Measurements from ENCODE around the gene FCSK.
A peak's percentile ranks its signal among the peaks of the same experiment; 100 is the strongest.
"Not testable (repeated sequence)": the region's sequence is repeated elsewhere in the genome, so short reads cannot be mapped to it uniquely, and the experiment has no call there.

Gene FCSK

DNA sequence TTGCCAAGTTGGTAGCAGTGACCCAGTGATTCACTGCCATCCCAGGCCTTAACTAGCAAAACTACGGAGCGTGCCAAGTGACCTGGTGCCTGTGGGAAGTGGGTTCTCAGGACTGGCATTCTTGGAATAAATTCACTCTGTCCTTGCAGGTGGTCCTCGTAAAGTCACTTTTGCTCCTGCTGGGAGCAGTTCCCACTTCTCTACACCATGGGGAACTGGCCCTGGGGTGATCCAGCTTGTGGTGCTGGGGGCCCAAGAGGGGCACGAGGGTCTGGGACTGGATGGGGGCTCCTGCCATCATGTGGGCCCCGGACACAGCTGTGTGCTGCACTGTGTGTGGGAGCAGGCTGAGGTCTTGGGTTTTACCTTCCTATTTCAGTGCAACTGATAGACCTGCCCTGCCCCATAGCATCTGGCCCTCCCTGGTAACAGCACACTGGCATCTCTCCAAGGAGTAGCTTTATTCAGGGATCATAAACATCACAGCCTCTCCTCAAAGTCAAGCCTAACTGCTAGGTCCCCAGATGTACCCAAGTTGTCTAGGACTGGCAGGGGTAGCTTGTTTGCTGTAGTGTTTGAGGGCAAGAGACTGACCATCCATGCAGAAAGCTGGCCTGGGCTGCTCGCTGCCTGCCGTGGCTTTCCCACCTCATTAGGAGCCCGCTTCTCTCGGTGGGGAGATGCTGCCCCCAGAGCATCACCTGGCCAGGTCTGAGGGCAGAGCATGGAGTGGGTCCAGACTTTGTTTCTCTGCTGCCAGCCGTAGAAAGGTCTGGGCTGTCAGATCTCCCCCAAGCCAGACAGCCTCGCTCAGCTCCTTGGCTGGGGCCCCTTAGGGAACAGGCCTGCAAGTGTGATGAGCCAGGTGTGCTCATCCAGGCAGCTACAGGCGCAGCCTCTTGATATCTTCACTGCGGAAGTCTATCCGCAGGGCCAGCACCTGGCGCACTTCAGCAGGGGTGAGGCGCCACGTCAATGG, 26.0 kb downstream of the FCSK start:
- no peak for DNase-seq

GRCh38 chr16:70481929-70482536, 27.6 kb downstream of the FCSK start:
- no peak for DNase-seq

DNA sequence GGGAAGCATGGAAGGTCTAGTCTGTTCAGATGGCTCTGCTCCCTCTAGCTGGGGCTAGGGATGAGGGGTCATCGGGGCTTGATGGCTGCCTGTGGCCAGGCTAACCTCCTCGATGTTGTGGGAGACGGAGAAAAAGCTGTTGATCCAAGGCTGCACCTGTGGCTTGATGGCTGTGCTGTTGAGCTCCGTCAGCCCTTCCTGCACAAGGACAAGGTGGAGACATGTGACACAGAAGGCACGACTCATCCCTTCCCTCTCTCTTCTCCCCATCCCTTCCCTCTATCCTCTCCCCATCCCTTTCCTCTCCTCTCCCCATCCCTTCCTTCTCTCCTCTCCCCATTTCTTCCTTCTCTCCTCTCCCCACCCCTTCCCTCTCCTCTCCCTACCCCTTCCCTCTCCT, 28.2 kb downstream of the FCSK start:
- DNase-seq: no peak

DNA sequence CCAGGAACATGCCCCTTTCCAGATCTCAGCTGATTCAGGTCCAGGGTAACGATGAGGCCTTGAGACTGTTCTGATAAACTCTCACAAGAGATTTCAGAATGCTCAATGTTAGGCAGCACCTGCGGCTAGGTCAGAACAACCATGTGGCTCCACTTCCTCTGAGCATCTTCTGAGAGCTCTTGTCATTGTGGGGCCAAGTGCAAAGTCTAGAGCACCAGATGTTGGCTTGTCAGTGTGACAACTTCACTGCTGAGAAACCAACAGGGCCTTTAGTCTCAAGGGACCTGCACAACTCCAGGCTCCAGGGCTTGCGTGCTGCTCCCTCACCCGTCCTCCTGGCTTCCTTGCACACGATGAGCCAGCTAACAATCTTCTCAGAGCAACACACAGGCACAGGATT, 29.0 kb downstream of the FCSK start:
- DNase-seq: no peak

GRCh38 chr16:70484867-70485266, 30.5 kb downstream of the FCSK start:
- DNase-seq: no peak

DNA sequence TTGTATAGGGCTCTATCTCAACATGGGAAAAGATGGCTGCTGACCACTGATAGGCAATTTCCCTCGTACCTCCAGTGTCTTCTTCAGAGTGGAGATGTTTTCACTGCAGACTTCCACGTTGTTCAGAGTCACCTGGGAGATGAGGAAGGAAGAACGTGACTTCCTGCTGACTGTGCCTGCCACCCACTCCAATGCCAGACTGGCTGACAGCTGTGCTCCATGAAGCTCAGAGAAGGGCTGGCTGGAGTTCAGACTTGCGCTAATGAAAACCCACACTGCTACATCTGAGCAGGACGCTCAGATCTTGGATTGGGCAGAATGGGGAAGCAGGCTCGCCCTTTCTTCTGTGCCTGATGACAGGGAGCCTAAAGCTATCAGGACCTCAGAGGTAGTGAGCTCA, 35.9 kb downstream of the FCSK start:
- DNase-seq: peak; percentile 74 to 89

- peak; percentile 44 to 72 for DNase-seq
These were observed 39.4 kb downstream of the FCSK start for GRCh38 chr16:70493802-70494201.

DNA sequence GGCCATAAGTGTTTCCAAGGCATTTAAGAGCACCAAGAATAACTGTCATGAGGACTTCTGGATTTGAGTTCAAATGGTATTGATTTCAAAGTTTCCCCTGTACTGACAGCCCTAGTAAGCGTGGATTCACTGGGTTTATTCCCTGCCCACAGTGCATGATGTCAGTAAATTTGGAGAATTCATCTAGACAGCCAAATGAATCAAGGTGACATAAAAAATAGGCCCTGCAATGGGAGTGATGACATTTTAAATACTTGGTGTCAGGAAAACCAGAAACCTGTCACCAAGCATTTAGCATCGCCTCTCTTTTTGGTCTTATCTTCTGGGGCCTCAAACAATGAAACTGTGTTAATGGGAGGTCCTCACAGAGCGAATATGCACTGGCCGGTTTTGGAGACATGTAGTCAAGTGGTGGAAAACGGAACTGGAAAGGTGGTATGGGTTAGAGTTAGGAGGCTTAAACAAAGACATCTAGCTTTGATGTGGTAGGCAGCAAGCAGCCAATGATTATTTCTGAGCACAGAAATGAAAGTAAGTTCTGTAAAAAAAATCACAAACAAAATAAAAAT, 39.9 kb downstream of the FCSK start:
- no peak for DNase-seq

DNA sequence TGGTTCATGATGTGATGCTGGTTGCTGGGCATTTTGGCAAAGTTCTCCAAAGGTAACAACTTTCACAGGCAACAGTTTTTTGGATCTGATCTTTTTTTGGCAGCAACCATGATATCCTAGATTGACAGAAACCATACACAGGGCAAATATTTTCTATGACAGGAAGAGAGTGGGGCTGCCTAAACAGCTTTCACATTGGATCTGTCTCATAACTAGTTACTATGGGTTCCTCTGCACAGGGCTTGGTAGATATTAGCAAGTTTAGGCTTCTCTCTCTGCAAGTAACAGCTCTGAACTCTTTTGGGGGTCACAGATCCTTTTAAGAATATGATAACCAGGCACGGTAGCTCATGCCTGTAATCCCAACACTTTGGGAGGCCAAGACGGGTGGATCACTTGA, 40.4 kb downstream of the FCSK start:
- DNase-seq: no peak

DNA sequence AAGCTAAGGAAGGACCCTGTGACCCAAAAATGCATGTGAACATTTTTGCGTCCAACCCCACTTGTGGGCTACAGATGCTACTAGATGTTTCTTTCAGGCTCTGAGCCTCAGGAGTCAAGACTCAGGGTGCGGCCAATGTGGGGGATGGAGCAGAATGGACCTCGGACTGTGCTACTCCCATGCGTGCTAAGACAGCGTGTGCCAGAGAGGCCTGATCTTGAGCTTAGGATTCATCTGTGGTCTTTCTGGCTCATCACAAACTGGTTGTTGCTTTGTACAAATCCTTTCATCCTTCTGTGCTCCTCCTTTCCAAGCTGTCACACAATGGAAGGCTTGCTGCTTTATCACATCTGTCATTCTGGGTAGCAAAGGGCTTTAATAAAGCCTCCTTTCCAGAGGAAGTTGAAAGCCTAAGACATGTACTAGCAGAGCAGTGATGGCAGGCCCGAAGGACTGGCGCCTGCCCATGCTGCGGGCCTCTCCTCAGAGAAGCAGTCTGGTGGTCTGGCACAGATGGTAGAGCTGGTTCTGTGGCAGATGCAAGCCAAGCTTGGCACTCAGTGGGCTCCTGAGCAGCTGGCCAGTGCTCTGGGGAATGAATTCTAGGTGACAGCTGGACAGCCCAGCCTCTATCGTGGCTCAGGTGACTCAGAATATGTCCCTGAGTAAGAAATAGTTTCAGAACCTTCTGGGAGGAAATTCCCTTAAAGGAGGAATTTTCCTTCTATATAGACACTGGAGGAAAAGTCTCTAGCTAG, 41.2 kb downstream of the FCSK start:
- no peak for DNase-seq

- DNase-seq: no peak
These were observed 42.1 kb downstream of the FCSK start for GRCh38 chr16:70496513-70496912.

DNA sequence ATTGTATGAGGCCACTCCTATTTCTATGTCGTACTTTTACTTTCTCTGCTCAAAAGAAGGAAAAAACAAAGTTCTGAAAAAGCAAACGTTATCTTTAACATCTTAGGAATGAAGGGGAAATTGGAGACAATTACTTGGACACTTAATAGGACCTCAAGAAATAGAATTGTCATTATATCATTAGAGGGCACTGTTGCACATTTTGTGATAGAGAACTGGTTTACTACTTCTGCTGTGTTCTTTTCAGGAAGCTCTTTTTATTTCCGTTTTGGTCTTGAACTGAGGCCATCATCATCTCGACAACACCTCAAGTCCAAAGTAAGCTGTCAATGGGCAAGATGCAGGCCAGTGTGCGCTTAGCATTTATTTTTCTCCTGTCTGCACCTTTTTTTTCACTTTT, 54.4 kb downstream of the FCSK start:
- DNase-seq: peak; percentile 39 to 67

GRCh38 chr16:70510216-70510615, 55.8 kb downstream of the FCSK start:
- no peak for DNase-seq

GRCh38 chr16:70511833-70512232, 57.4 kb downstream of the FCSK start:
- no peak for DNase-seq

DNA sequence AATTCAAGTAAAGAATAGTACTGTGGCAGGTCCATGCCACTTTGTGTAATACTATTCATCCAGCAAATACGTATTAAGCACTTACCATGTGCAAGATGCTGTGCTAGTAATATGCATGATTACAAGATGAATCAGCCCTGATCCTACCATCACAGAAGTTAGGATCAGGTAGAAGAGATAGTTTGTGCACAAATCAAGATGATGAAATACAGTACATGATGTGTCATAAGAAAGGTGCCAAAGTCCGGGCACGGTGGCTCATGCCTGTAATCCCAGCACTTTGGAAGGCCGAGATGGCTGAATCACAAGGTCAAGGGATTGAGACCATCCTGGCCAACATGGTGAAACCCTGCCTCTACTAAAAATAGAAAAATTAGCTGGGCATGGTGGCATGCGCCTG, 58.1 kb downstream of the FCSK start:
- DNase-seq: no peak

DNA sequence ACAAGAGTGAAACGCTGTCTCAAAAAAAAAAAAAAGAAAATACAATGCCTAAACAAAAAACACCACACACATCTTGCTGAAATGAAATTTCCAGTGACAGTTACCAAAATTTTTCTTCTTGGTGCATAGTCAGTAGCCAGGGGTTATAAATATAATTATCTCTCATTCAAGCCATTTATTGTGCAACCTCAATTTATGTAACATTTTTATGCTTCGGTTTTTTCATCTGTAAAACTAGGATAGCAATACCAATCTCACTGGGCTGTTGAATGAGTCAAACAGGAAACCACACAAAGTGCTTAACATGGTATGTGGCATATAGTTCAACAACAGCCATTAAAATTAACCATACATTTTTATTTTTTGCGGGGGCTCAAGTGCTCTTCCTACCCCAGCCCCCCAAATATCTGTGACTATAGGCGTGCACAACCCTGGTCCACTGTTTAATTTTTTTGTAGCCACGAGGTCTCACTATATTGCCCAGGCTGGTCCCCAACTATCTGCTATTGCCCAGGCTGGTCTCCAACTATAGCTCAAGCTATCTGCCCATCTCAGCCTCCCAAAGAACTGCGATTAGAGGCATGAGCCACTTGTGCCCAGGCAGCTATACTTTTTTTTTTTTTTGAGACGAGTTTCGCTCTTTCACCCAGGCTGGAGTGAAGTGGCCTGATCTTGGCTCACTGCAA, 66.4 kb downstream of the FCSK start:
- peak; percentile 41 to 81 for DNase-seq

DNA sequence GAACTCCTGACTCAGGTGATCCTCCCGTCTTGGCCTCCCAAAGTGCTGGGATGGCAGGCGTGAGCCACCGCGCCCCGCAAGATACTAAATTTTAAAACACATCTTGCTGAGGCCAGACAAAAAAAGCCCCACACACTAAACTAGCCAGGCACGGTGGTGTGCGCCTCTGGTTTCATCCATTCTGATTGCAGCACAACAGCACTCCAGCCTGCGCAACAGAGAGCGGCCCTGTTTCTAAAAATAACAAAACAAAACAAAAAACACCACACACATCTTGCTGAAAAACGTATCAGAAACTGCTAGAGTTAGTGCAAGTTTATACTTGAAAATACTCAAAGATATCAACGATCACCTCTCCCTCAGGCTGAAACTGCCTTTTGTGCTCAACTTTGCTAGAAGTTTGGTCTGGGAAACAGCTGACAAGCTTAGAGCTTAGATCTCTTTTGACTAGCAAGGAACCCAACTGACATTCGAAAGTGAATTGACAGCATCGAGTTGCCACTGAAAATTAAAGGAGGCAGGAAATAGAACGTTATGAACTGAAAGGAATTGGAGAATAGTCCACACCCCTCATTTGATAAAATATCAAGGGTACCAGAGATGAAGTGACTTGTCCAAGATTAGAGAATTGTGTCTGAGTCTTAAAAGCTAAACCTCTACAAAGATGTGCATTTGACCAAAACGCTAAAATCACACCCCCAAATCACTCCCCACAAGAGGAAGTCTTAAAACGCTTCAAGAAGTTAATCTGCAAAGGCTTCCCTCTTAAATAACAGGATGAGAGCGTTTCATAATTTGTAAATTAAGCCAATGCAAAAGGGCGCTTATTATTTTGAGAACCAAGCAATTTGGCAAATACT, 68.1 kb downstream of the FCSK start:
- DNase-seq: peak; percentile 4 to 16

DNA sequence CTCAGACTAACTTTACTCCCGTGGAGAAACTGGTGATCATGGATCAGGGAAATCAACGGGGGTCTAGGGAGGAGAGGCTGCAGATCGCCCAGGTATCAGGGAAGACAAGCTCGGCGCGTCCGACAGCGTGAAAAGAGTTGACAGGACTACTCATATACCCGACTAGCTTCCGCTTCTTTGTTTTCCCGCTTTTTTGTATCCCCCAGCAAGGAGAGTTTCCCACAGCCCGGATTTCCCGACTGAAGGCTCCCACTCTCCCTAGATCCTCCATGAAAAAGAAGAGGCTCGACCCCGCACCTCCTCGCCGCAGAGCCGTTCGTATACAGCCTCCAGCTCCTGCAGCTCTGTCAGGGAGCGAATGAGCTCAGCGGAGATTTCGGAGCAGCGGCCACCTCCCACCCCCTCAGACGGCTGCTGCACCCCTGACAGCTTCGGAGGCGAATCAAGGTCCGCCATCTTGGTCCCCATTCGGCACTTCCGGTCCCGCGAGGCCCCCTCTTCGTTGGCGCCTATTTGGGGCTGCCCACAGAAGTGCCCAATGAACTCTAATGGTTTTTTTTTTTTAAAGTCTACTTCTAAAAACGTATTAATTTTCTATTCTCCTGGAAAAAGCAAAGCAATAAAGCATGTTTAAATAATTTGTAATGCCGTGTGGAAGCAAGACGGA, 68.8 kb downstream of the FCSK start, which contains the start of gene COG4:
Gene COG4, minus strand, starts transcription at position 479 of the 667 bp plus-strand sequence. Its CDS starts 11 bp downstream, at position 468.
- peak; percentile 87 to 90 for DNase-seq

DNA sequence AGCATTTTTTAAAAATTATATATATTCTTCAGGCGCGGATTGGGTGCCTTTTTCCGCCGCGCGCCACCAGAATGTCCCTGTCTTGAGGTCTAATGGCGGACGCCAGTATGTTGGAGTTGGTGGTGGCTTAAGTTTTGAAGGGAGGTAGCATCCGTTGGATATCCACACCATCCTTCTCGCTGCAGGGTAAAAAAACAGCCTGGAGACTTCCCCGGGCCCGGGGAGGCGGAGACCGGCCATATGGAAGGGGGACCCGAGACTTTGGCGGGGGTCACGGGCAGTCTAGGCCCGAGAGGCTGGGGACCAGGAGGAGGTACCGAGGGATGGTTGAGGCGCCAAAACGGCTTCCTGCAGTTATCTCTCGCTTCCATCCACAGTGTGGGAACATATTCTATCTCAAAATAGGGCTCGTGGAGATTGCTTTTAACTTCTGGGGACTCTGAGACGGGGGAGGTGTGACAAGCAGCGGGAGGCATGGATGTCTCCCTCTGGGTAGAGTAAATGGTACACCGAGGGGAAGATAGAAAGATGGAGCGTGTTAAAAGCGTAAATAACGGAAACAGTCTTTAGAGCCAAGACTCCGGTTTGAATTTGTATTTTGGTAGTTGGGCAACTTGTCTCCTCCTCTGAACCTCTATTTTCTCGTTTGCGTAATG, 69.5 kb downstream of the FCSK start, which contains the start of gene SF3B3:
Gene SF3B3, plus strand, starts transcription at position 74 of the 656 bp plus-strand sequence. CDS start 2,841 bp downstream, outside the sequence.
- DNase-seq: peak in 1 of 2 donors; percentile 34

GRCh38 chr16:70524399-70524825, 70.0 kb downstream of the FCSK start:
- DNase-seq: not testable (repeated sequence)

Data from inflammatory macrophage (primary cell).